ENCODE measurements around the gene NDOR1.

GRCh38 chr9:137250329-137251193 is 45.1 kb downstream of the NDOR1 start:
- TF ChIP-seq CTCF (IDR thresholded peaks at IDR 0.05; ENCODE audit: low read length), result no peak
- no peak for TF ChIP-seq EZH2 (IDR thresholded peaks at IDR 0.05; ENCODE audit: borderline replicate concordance, low read length)

All from OCI-LY1 (cell line).